ENCODE results near the gene BNIP3. TPM values are rescaled to one million over a fixed set of nuclear protein-coding genes. Genes with fewer than 3 reads are reported as not detected.
A peak's percentile ranks its signal among the peaks of the same experiment; 100 is the strongest.

The BNIP3 gene, protein sequence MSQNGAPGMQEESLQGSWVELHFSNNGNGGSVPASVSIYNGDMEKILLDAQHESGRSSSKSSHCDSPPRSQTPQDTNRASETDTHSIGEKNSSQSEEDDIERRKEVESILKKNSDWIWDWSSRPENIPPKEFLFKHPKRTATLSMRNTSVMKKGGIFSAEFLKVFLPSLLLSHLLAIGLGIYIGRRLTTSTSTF
- 100 to 1,000 TPM; 207 to 216 TPM for total RNA-seq

DNA sequence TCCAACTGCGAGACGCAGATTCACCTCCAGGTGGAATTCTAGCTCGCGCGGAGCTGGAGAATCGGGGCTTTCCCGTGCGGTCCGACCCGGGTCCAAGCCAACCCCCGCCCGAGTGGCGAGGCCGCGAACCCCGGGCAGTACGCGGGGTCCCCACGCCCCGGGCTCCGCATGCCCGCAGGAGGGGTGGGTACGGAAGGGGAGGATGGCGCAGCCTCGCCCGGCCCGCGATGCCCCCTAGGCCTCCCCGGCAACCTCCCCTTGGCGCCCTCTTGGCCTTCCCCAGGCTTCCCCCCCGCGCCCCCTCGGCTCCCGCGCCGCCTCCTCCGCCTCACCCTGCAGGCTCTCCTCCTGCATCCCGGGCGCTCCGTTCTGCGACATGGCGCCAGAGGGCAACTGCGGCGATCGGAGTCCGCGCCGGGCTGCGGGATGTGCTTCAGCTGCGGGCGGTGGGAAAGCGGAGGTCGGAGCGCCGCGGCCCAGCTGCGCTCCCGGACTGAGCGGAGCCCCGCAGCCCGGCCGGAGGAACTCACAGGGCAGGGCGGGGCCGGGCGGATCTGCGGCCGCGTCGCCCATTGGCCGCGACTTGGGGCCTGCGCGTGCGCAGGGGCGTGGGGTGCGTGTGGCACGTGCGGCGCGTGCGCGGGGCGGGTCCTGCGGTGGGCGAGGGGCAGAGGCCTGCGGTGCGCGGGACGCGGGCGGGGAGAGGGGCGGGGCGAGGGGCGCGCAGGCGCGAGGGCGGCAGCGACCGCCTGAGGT lies at the start of gene BNIP3:
BNIP3 (minus strand) TSS at position 495 of the 756 bp plus-strand sequence; CDS start at position 378, 117 bp downstream.
- no peak for TF ChIP-seq CTCF (IDR thresholded peaks at IDR 0.05)
- Mint-ChIP-seq H3K4me1 (ENCODE audit: low read depth) (peaks cover 36% of the 10 kb centered on the region), H3K27me3 (no peaks in the 10 kb centered on the region), H3K9me3 (no peaks in the 10 kb centered on the region), H3K36me3 (ENCODE audit: low read depth) (peaks cover 50% of the 10 kb centered on the region), H3K27ac (peak within 1 kb of the TSS; percentile 85), H3K4me3 (peak within 1 kb of the TSS; percentile 91)
- DNase-seq (peak; percentile 88), ATAC-seq (peak; percentile 91)
- ChIA-PET POLR2A (interaction anchor here (0.7 to 2.0 kb wide), 7 partner anchors 9 to 466 kb away, joined by 3 to 5 read pairs (median 4); no protein-coding TSS in a partner anchor), CTCF (interaction anchor here (1.1 to 2.0 kb wide), 4 partner anchors 10 to 96 kb away, joined by 3 to 6 read pairs (median 4); no protein-coding TSS in a partner anchor)
- intact Hi-C loops (cut with micrococcal nuclease), result loop anchor here (5.0 kb wide), 1 partner anchor 79 kb away; the partner anchor contains the start of gene PPP2R2D

- H3K27me3 Mint-ChIP-seq, result peaks cover 57% of the 10 kb centered on the region
- H3K36me3 Mint-ChIP-seq (ENCODE audit: low read depth), result no peaks in the 10 kb centered on the region
- H3K27ac Mint-ChIP-seq, result no peak overlapping the region
- H3K4me3 Mint-ChIP-seq, result no peak overlapping the region
- intact Hi-C loops (cut with micrococcal nuclease), result no loop called here
- POLR2A ChIA-PET, result no interaction called here
- no peaks in the 10 kb centered on the region for H3K4me1 Mint-ChIP-seq (ENCODE audit: low read depth)
- ATAC-seq (no peak), DNase-seq (no peak)
- CTCF ChIA-PET, result interaction anchor here (0.6 to 1.6 kb wide), 2 partner anchors 8 to 45 kb away, joined by 4 read pairs; no protein-coding TSS in a partner anchor
- no peaks in the 10 kb centered on the region for H3K9me3 Mint-ChIP-seq
- no peak for TF ChIP-seq CTCF (IDR thresholded peaks at IDR 0.05)
Measured at GRCh38 chr10:132030898-132031463, 49.3 kb upstream of the BNIP3 start.

- DNase-seq, result no peak
- intact Hi-C loops (cut with micrococcal nuclease), result no loop called here
- ATAC-seq, result no peak
- Mint-ChIP-seq H3K4me3 (no peak overlapping the region), H3K36me3 (ENCODE audit: low read depth) (no peaks in the 10 kb centered on the region), H3K27ac (no peak overlapping the region), H3K27me3 (peaks cover 44% of the 10 kb centered on the region), H3K4me1 (ENCODE audit: low read depth) (no peaks in the 10 kb centered on the region), H3K9me3 (no peaks in the 10 kb centered on the region)
- TF ChIP-seq CTCF (IDR thresholded peaks at IDR 0.05), result no peak
- CTCF ChIA-PET, result no interaction called here
- POLR2A ChIA-PET, result no interaction called here
Measured at GRCh38 chr10:132028706-132029105, 47.0 kb upstream of the BNIP3 start.

- H3K4me3 Mint-ChIP-seq, result no peak overlapping the region
- H3K9me3 Mint-ChIP-seq, result no peaks in the 10 kb centered on the region
- no peaks in the 10 kb centered on the region for H3K36me3 Mint-ChIP-seq (ENCODE audit: low read depth)
- ChIA-PET CTCF (no interaction called here), POLR2A (no interaction called here)
- peaks cover 41% of the 10 kb centered on the region for H3K27me3 Mint-ChIP-seq
- no peak for TF ChIP-seq CTCF (IDR thresholded peaks at IDR 0.05)
- no peak overlapping the region for H3K27ac Mint-ChIP-seq
- DNase-seq (no peak), ATAC-seq (no peak)
- H3K4me1 Mint-ChIP-seq (ENCODE audit: low read depth), result peaks cover 7% of the 10 kb centered on the region
- intact Hi-C loops (cut with micrococcal nuclease), result no loop called here
Measured at GRCh38 chr10:132027423-132027983, 45.8 kb upstream of the BNIP3 start.

Measured in activated CD8-positive, alpha-beta T cell treated with anti-CD3 and anti-CD28 coated beads for 36 hours (primary cell).